Epithelial cell of esophagus (primary cell): ENCODE results near the gene TOM1.

Experiments used
- DNase-seq: peaks from one replicate; pipeline ENCODE4 v3.0.0; 2010; ENCODE audit warnings: low read depth
- H3K4me3 ChIP-seq: 2 replicates; pipeline ENCODE4 v1.5.1; 2011; ENCODE audit warnings: mild to moderate bottlenecking, low read length, control low read depth
- TF ChIP-seq, protein P1 (sequence below): IDR thresholded peaks from 2 replicates; pipeline ENCODE4 v1.5.1; 2011; ENCODE audit warnings: low read depth, mild to moderate bottlenecking, low read length, control low read depth, inconsistent platforms; ENCODE audit not compliant: insufficient read depth; ENCODE audit errors: missing control alignments

The TOM1 gene

DNA sequence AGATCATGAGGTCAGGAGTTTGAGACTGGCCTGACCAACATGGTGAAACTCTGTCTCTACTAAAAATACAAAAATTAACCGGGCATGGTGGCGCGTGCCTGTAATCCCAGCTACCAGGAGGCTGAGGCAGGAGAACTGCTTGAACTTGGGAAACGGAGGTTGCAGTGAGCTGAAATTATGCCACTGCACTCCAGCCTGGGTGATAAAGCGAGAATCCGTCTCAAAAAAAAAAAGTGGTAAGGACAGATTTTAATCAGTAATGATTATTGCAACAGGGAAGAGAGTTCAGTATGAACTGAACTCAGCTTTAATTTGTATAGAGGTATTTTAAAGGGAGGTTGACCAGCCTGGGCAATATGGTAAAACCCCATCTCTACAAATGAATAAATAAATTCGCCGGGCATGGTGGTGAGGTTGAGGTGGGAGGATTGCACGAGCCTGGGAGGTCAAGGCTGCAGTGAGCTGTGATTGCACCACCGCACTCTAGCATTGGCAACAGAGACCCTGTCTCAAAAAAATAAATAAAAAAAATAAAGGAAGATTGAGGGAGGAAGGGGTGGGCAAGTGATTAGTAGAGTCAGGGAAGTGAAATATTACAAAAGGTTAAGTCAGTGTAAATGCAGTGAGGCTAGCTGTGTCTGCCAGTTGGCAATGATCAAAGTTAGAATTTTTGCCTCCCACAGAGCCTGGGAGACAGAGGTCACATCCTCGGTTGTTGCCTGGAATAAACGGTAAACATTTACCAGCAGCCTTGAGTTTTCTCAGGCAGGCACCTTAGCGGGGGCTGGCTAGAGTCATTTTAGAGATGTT is 97.6 kb downstream of the TOM1 start:
- H3K4me3 ChIP-seq = no peak overlapping the region
- no peak for DNase-seq

More for the DNA sequence above, 97.6 kb downstream of the TOM1 start:
- TF ChIP-seq, protein P1, sequence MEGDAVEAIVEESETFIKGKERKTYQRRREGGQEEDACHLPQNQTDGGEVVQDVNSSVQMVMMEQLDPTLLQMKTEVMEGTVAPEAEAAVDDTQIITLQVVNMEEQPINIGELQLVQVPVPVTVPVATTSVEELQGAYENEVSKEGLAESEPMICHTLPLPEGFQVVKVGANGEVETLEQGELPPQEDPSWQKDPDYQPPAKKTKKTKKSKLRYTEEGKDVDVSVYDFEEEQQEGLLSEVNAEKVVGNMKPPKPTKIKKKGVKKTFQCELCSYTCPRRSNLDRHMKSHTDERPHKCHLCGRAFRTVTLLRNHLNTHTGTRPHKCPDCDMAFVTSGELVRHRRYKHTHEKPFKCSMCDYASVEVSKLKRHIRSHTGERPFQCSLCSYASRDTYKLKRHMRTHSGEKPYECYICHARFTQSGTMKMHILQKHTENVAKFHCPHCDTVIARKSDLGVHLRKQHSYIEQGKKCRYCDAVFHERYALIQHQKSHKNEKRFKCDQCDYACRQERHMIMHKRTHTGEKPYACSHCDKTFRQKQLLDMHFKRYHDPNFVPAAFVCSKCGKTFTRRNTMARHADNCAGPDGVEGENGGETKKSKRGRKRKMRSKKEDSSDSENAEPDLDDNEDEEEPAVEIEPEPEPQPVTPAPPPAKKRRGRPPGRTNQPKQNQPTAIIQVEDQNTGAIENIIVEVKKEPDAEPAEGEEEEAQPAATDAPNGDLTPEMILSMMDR = no peak
